DND-41 (cell line): ENCODE data around the gene ANP32B.

Experiments
- CTCF ChIP-seq: IDR thresholded peaks from 2 replicates; pipeline ENCODE4 v1.5.1; 2012; ENCODE audit warnings: borderline replicate concordance, low read length, moderate library complexity, mild to moderate bottlenecking; ENCODE audit not compliant: poor library complexity, severe bottlenecking; ENCODE audit errors: extremely low read depth
- EZH2 ChIP-seq: IDR thresholded peaks from 3 replicates; pipeline ENCODE4 v1.6.1; 2012; ENCODE audit warnings: borderline replicate concordance, low read depth, mild to moderate bottlenecking, moderate library complexity, low read length, inconsistent platforms; ENCODE audit not compliant: severe bottlenecking

GRCh38 chr9:97941323-97941722, 41.8 kb upstream of the ANP32B start:
- TF ChIP-seq CTCF (no peak), EZH2 (no peak)
